DMS79 treated with DMSO at 0.1 percent for 48 hours (cell line): ENCODE results near the gene CEACAM1.
"Not testable (repeated sequence)": the region's sequence is repeated elsewhere in the genome, so short reads cannot be mapped to it uniquely, and the experiment has no call there.

Experiments
- DNase-seq: peaks from one replicate; lab custom pipeline; 2025; lab: John Stamatoyannopoulos, UW

Gene CEACAM1

DNA sequence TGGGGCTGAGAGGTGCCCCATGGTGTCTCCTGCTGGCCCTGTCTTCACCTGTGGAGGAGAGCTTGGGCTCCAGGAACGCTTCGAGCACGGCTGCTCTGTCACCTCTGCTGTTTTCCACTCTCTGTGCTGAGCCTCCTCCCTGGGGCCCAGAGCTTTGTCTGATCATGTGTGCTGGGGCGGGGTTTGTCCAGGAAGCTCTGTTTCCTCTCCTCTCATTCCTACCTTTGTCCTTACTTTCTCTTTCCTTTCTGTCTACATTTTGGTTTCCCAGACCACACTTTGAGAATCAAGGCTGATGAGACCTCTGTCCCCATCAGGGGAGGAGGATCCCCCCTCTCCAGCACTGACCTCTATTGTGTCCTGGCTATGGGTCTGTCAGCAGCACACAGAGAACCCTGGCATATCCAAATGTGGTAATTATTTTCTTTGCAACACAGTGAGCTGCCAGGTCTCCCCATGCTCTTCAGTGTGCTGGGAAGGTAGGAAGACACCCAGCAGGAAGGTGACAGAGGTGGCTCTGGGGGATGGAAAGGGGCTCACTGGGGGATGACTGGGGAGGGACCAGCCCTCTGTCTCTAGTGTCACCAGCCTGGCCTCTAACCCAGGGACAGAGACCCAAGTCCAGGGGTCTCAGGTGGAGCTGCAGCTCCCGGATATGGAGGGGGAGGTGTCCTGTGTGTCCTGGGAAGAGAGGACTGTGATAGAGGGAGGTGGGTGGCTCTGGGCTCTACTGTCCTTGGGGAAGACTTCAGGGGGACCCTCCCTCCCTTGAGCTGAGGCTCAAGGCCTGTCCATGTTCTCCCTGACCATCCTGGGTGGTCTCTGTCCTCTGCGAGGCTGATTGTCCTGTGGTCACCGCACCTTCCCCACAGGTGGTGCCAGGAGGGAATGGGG, at the start of gene CEACAM1:
Gene CEACAM1, minus strand, starts transcription at position 128 of the 894 bp plus-strand sequence. Its CDS starts 107 bp downstream, at position 21.
- no peak for DNase-seq

DNA sequence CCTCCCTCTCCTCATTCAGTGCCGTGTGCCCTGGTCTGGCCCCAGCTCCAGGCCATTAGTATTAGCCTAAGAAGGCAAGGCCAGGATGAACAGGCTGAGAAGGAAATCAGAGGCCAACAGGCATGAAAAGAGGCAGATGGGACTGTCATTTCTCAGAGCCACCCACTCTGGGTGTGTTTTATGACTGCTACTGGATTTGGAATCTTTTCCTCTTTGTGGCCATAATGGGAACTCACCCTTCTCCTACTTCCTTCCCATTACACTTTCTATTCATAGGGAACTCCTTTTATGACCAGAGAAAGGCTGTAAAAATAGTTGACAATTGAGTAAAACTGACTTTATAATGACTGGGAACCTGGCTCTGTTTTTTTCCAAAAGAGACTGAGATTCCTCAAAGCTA, 48.7 kb upstream of the CEACAM1 start:
- DNase-seq, result no peak

DNA sequence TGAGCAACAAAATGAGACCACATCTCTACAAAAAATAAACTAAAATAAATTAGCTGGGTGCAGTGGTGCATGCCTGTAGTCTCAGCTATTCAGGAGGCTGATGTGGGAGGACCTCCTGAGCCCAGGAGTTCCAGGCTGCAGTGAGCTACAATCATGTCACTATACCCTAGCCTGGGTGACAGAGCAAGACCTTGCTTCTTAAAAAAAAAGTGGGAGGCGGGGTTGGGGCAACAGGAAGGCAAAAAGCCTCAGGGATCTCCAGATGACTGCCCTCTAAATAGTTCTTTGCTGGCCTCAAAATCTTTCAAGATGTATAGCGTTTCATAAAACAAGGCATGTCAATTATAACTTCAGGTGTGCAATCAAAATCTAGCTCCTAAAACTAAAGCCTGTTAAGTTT, 48.0 kb upstream of the CEACAM1 start:
- DNase-seq, result no peak

DNA sequence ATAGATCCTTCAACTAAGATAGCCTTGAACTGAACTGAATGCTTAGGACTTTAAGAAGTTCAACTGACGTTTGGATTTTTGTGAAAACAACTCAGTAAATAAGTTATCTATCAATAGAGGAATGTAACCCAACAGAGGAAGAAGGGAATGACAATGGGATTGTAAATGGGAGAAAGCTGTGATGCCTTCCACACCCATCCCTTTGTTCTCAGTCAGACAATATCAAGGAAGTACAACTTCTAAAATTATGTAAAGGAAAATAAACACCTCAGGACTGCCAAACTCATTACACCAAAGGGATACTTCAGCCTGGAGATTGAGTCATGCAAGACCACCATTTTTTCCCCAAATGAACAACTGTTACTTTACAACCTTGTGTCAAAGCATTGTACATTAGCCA, 45.4 kb upstream of the CEACAM1 start:
- DNase-seq, result no peak

DNA sequence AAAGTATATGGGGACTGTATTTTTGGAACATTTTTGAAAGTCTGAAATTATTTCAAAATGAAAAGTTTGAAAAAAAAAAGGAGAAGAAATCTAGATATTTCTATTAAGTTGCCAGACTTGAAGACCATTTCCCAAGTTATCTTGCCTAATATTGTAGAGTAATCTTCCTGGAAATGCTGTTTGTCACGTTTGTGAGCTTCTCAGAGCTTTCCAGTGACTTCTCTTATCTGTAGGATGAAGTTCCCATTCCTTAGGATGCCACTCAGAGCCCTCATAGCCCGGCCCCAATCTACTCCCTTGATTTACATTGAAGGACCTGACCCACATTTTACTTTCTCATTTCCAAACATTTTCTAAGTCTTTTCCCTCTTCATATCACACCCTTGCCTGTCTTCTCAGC, 42.8 kb upstream of the CEACAM1 start:
- no peak for DNase-seq

DNA sequence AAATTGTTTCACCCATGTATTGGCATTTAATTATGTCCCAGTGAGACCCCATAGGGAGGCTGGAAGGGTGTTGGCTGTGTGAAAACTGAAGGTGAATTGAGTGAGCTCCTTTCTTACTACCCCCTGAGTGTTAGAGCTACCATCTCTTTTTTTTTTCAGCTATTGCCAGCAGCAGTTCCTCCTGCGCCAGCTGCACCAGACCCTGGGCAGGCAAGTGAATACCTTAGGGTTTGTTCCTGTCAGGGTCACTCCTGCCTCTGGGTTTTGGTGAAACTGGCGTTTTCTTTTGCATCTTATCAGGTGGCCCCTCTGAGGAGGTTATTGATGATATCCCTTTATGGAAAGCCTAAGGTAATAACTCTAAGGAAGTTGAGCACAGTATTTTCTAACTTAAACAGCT, 40.9 kb upstream of the CEACAM1 start:
- no peak for DNase-seq

DNA sequence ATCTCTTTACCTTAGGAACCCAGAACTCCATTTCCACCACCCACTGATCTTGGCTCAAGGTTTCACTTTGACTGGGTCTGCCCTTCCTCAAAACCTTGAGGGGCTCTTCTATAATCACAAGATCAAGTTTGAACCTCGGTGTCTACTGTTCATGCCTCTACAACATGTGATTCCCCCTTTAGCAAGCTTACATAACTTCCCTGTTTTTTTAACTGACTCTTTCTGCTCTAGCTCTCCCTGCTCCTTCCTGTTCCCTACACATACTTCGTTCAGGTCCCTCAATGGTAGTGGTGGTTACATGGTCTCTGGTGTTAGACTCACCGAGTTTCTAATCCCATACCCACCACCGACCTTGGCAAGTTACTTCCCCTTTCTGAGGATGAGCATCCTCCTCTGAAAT, 39.7 kb upstream of the CEACAM1 start:
- no peak for DNase-seq

DNA sequence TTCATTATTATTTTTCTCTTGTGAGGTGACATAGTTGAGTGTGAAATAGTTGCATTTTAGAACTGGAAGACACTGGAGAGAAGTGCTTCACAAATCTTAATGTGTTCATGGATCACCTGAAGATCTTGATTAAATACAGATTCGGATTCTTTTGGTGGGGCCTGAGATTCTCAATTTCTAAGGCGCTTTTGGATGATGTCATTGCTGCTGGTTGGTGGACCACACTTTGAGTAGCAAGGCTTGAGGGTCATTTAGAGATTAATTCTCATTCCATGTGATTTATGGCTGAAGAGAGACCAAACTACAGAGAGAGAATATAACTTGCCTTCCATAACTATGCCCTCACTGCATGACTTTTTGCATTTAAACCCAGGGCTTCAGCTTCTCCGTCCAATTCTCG, 39.3 kb upstream of the CEACAM1 start:
- DNase-seq, result no peak

DNA sequence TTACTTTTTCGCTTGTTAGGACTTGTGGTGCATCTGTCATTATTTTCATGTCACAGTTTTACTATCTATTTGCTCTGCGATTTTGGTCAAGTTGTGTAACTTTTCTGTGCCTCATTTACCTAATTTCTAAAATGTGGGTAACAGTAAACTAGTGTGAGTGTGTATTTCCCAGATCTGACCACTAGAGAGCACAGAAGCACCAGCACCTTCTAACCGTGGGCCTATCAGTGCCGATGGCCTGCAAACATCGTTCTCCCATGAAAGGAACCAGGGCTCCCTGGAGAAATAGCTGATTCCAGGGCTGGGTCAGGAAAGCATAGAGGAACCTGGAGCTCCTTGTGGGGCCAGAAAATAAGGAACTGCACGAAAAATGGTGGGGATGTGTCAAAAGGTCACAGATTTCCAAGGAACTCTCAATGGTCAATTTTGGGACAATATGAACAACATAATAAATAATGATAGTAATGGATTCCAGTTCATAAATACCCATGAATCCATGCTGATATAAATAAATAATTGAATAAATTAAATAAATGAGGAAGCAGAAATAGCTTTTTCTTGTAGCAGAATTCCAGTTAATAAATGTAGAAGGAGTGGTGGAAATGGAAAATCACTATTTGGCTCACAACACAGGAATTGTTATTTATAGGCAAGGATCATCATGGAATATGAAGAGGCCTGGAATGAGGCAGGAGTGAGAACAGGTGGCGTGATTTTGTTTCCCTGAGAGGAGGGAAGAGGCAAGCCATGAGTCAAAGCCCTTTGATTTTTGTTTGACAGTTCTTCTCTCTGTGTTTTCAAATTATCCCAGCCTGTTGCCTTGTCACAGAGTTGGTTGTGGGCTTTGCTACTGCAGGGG, 35.3 kb upstream of the CEACAM1 start:
- peak; percentile 6 for DNase-seq

DNA sequence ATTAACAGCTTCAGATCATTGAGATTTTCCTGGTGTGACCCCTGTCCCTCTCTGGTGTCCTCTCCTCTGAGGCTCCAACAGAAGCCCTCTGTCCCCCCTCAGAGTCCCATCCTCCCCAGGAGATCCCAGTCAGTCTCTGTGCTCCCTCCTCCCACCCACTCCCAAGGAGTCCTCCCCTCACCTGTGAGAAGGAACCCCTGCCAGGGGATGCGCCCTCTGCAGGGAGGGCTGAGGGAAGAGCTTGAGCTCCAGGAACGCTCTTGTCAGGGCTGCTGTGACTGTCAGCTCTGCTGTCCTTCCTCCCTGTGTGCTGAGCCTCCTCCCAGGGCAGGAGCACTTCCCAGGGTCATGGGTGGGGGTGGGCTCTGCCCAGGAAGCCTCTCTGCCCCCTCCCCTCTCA, 33.2 kb upstream of the CEACAM1 start:
- no peak for DNase-seq

DNA sequence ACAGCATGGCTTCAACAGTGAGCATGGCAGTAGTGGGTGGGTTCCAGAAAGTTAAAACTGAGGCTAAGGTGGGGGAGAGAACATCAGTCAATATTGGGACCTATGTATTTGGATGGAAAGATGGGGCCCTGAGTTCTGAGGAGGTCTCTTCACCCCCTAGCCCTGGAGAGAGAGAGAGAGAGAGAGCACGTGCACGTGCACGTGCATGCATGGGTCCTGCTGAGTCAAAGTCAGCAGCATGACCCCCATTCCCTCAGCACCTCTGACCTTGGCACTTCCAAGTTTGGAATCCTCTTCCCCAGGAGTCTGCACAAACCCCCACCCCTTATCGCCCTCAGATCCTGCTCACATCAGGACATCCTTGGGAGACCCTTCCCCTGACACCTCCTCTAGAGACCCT, 32.5 kb upstream of the CEACAM1 start:
- no peak for DNase-seq

DNA sequence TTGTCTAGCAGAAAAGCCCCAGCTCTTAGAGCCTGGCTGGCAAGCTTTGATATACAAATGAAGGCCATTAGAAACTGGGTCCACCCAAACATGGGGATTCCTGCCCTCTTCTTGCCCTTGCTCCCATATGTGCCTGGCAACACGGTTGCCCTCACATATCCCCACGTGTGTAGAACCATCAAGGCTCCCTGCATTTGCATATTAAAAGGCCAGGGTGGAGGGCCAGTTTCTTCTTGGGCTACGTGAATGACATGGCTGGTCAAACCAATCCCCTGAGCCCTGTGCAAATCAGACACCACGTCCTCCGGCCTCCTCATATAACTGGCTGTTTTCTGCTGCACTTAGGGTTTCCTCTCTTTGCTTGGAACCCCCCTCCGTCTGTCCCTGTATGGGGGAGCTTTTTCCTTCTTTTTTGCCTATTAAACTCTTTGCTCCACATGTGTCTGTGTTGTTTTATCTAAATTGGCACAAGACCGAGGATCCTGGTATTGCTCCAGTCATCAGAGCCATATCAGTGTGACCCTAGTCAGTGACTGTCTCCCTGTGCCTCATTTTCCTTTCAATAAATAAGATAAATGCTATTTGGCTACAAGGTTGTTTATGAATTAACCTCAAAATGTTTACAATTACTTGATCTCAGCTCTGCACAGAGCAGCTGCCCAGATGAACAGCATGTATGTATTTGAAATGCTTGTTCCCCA, 30.3 kb upstream of the CEACAM1 start:
- no peak for DNase-seq

DNA sequence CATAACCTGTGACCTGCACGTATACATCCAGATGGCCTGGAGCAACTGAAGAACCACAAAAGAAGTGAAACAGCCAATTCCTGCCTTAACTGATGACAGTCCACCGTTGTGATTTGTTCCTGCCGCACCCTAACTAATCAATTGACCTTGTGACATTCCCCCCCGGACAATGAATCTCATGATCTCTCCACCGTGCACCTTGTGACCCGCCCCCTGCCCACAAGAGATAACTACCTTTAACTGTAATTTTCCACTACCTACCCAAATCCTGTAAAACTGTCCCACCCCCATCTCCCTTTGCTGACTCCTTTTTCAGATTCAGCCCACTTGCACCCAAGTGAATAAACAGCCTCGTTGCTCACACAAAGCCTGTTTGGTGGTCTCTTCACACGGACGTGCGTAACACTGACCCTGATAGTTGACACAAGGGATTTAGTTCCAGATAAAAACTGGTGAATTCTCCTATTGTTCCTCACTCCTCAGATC, 29.1 kb upstream of the CEACAM1 start:
- DNase-seq, result not testable (repeated sequence)

DNA sequence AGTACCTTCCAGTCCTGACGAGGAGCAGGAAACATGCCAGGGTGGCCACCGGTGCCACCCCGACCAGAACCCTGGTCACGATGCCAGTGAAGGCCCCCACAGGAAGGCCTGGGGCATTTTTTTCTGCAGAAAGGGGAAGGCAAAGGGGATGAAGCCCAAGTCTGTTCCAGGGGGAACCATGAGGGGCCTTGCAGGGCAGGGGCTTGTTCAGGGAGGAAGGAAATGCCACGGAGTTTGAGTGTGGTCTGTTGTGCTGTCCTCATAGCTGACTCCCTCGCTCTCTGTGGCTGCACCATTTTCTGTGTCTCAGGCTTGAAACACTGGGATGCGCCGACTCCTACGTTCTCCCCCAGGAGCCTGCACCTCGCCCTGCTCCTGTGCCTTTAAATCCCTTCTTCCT, 27.5 kb upstream of the CEACAM1 start:
- no peak for DNase-seq

DNA sequence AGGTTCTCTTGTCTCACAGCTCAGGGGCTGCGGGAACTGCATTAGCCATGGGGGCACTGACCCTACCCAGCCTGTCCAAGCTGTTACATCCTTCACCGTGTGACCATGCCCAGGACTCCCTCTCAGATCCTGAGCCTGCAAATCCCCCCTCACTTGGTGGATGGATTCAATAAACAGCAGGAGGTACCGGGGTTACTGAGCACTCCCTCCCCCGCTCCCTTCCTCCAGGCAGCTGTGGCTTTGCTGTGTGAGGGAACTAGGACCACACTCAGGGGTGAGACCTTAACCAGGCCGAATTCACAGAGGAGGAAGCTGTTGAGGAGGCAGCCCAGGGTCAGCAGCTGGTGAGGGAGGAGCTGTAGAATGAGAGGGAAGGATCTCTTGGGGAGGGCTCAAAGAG, 27.0 kb upstream of the CEACAM1 start:
- no peak for DNase-seq

DNA sequence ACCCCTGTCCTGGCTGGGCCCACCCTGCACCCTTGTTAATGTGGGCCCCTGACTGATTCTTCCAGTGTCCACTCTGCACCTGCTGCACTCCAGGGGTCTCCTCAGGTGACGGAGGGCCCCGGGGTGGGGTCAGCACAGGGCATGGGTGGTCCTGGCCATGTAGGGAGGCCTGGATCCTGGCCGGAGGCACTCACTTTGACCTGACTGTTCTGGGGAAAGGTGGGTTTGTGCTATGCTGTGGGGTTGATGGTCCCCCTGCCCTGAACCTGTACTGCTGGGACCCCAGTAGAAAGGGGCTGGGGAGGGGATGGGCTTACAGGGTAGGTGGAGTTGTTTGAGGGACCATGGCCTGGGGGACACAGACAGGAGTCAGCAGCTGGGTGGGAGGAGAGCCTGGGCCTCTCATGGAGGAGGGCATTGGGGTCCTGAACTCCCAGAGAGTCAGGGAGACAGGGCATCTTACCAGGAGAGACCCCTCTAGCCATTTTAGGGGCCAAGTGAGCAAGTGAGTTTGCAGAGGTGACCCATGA, 25.8 kb upstream of the CEACAM1 start:
- no peak for DNase-seq

DNA sequence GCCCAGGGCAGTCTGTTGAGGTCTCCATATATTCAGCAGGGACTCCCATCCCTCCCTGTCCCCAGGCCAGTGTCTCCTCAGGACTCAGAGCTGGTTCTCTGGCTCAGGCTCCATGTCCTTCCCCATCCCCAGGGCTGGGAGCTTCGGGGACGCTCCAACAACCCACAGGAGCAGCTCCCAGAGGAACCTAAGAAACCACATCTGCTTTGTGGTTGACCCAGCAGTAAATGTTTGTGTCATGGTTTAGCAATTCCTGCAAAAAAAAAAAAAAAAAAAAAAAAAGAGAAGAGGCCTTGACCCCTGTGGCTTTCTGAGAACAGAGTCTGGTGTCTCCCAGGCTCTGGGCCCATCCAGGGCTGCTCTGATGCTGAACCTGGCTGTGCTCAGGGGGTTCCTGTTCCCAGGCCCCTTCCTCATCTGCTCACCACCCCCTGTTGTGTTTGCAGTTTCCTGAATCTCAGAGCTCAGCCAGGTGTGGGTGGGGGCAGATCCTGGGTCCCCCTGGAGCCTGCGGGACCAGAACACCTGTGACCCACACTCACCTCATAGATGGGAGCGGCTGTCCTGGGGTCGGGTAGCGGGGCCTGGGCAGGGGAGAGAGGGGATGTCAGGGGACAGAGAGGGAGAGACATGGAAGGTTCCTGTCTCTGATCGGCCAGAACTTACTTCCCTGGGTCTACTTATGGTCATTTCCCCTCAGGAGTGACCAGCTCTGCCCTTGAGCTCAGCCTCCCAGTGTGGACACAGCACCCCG, 25.2 kb upstream of the CEACAM1 start:
- no peak for DNase-seq

DNA sequence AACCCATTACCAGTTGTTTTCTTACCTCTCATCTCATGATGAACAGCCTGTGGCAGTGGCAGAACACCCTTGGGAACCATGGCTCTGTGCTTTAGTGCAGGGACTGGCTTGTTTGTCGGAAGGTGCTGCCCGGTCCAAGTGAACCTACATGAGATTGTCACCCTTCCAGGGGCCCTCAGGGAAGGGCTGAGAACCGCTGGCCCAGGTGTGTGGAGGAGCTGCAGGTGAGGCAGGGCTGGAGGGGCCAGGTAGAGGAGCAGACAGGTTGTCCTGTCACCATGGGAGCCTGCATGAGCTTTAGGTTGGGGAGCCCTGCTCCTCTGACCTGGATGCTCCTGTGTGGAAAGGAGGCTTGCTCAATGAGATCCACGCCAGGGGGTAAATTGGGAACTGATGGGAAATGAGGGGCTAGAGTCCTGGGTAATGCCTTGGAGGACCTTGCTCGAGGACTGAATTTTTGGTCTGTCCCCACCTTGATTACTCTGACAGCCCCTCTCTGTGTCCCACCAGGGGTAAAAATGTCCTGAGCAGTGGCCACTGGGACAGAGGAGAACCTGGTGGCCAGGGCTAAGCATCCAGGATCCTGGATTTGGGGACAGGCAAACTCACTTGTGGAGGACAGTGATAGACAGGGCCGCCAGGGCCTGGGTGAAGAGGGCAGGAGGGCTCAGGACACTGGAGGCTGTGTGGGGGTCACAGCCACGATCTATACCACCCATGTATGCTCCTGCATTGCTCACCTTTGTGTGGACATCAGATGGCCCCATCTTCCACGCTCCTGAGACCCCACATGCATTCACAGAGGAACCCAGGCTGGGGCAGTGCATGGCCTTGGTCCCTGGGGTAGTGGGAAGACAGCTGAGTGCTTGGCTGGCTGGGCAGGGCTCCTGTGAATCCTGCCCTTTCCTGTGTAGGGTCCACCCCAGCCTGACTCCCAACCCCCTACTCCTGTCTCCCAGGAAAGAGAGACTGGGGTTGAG, 24.1 kb upstream of the CEACAM1 start:
- no peak for DNase-seq

DNA sequence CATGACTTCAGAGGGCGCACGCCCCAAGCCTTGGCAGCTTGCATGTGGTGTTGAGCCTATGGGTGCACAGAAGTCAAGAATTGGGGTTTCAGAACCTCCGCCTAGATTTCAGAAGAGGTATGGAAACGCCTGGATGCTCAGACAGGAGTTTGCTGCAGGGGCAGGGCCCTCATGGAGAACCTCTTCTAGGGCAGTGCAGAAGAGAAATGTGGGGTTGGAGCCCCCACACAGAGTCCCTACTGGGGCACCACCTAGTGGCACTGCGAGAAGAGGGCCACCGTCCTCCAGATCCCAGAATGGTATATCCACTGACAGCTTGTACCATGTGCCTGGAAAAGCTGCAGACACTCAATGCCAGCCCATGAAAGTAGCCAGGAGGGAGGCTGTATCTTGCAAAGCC, 22.2 kb upstream of the CEACAM1 start:
- not testable (repeated sequence) for DNase-seq

DNA sequence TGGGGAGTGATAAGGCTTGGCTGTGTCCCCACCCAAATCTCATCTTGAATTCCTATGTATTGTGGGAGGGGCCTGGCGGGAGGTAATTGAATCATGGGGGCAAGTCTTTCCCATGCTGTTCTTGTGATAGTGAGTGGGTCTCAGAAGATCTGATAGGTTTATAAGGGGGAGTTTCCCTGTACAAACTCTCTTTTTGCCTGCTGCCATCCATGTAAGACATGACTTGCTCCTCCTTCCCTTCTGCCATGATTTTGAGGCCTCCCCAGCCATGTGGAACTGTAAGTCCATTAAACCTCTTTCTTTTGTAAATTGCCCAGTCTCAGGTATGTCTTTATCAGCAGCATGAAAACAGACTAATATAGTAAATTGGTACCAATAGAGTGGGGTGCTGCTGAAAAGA, 20.8 kb upstream of the CEACAM1 start:
- DNase-seq, result not testable (repeated sequence)
